Adrenal gland (tissue), 12 donors: ENCODE data around the gene PINK1. TPM values are rescaled to one million over a fixed set of nuclear protein-coding genes. Genes with fewer than 3 reads are reported as not detected.
A peak's percentile ranks its signal among the peaks of the same experiment; 100 is the strongest.

Experiments used
- DNase-seq, 7 donors: peaks; one replicate each; pipeline ENCODE4 v3.0.0-alpha.2; 2019 to 2020
- H3K27ac ChIP-seq, 5 donors: fragments of 200-600 bp; sonication (generic) in 4 of 5; 1 replicate in 3 of 5; 2 replicates in 2 of 5; pipeline versions ENCODE4 v1.5.1 to v1.8.0; 2016 to 2020; ENCODE audit warnings: mild to moderate bottlenecking in 1 of 5
- H3K27me3 ChIP-seq: fragments of 200-600 bp; 2 replicates; pipeline ENCODE4 v1.8.0; 2021
- H3K36me3 ChIP-seq, 2 donors: fragments of 200-600 bp; replicated peaks in 1 of 2; 1 replicate in 1 of 2; 2 replicates in 1 of 2; pipeline versions ENCODE4 v1.5.1 to v1.8.0; 2018 to 2022
- H3K4me1 ChIP-seq, 2 donors: fragments of 200-600 bp; replicated peaks in 1 of 2; 1 replicate in 1 of 2; 2 replicates in 1 of 2; pipeline versions ENCODE4 v1.5.1 to v1.8.0; 2018 to 2021
- H3K4me3 ChIP-seq, 4 donors: fragments of 200-600 bp; sonication (generic) in 3 of 4; one replicate each; pipeline ENCODE4 v1.5.1; 2016 to 2018
- H3K9me3 ChIP-seq, 3 donors: fragments of 200-600 bp; sonication (generic) in 1 of 3; replicated peaks in 1 of 3; 1 replicate in 2 of 3; 2 replicates in 1 of 3; pipeline versions ENCODE4 v1.5.1 to v1.8.0; 2016 to 2021
- POLR2A ChIP-seq, 2 donors: fragments of 450-650 bp; IDR thresholded peaks; one replicate each; pipeline ENCODE4 v1.6.1; 2017; ENCODE audit warnings: antibody characterized with exemption in 2 of 2, mild to moderate bottlenecking in 2 of 2, moderate library complexity in 1 of 2
- WGBS, 4 donors: extraction: QIAGEN DNeasy Blood & Tissue Kit in 2 of 4; methylation state at CpG; one replicate each; pipeline versions ENCODE4 v1.1.5 to v1.1.7; 2013 to 2017; 5-methylcytosine and 5-hydroxymethylcytosine counted together
- intact Hi-C, 2 donors: fragments of 100-400 bp; cut with DNase I; formaldehyde crosslinking; loops; one replicate each; pipeline versions ENCODE4 v1.14.1 to v1.15.0; 2022 to 2023
- polyA plus RNA-seq, 3 donors: library from polyadenylated mRNA; stranded (reverse); fragments of 200-250 nt in 2 of 3; fragments of 350-450 nt in 1 of 3; fragmentation: Illumina TruSeq in 1 of 3; extraction: RNeasy Lipid Tissue Mini Kit (QIAGEN cat#74804) in 1 of 3; gene quantifications; one replicate each; pipeline ENCODE4 v1.2.3, GENCODE V29; 2013 to 2014
- total RNA-seq, 9 donors: library from RNA; depleted of rRNA in 4 of 9; stranded (reverse); fragments of >200 nt in 4 of 9; fragments of 120-200 nt in 1 of 9; fragmentation: NEBNext Ultra II Directional in 1 of 9; extraction: Animal tissue kit (Norgen Biotek cat#: 25700) in 1 of 9; gene quantifications; one replicate each; pipeline versions ENCODE4 v1.1.0 to v1.2.4, GENCODE V29; 2013 to 2023
- TF ChIP-seq, protein P1 (sequence below), 6 experiments: fragments of 450-650 bp in 4 of 6; fragments of 200-600 bp in 2 of 6; sonication (generic) in 1 of 6; IDR thresholded peaks; 1 replicate in 5 of 6; 2 replicates in 1 of 6; pipeline versions ENCODE4 v1.5.1 to v1.8.0; 2016 to 2021; ENCODE audit warnings: antibody characterized with exemption in 6 of 6, mild to moderate bottlenecking in 2 of 6, moderate library complexity in 1 of 6
- donor health status: healthy with polysubstance abuse.
- donor health status: Bipolar disorder and iron deficiency.
- donor health status: DM: yes; HTN: yes; CAD: no.
- donor health status: DM: no; HTN: no; CAD: no.
- donor health status: DM: no; HTN: no; CAD: no.
- donor health status: DM: yes; HTN: yes; CAD: no.

Gene PINK1
- total and polyA plus RNA-seq, 12 donors = 98.4 to 586 (median 257) TPM

- Histone ChIP-seq H3K4me3 (no peak overlapping the region), H3K27me3 (no peaks in the 10 kb centered on the region), H3K4me1 (no peaks in the 10 kb centered on the region), H3K36me3 (peaks cover 0 to 93% of the 10 kb centered on the region in 2 donors), H3K9me3 (no peaks in the 10 kb centered on the region), H3K27ac (no peak overlapping the region)
- intact Hi-C loops = no loop called here
- no peak for DNase-seq
- TF ChIP-seq, protein P1, sequence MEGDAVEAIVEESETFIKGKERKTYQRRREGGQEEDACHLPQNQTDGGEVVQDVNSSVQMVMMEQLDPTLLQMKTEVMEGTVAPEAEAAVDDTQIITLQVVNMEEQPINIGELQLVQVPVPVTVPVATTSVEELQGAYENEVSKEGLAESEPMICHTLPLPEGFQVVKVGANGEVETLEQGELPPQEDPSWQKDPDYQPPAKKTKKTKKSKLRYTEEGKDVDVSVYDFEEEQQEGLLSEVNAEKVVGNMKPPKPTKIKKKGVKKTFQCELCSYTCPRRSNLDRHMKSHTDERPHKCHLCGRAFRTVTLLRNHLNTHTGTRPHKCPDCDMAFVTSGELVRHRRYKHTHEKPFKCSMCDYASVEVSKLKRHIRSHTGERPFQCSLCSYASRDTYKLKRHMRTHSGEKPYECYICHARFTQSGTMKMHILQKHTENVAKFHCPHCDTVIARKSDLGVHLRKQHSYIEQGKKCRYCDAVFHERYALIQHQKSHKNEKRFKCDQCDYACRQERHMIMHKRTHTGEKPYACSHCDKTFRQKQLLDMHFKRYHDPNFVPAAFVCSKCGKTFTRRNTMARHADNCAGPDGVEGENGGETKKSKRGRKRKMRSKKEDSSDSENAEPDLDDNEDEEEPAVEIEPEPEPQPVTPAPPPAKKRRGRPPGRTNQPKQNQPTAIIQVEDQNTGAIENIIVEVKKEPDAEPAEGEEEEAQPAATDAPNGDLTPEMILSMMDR (IDR thresholded peaks at IDR 0.05) = no peak
- no peak for TF ChIP-seq POLR2A (IDR thresholded peaks at IDR 0.05)
- WGBS, 4 donors = 81 to 91% (median 85%) methylated on average over 12 to 14 of the region's 14 CpGs
Observed at GRCh38 chr1:20645414-20645813, 12.2 kb downstream of the PINK1 start.

- no peaks in the 10 kb centered on the region for H3K4me1 ChIP-seq
- DNase-seq = peak in 3 of 7 donors; percentile 55 to 72 (median 59)
- H3K27me3 ChIP-seq = no peaks in the 10 kb centered on the region
- no peak overlapping the region for H3K4me3 ChIP-seq
- no peaks in the 10 kb centered on the region for H3K9me3 ChIP-seq
- H3K27ac ChIP-seq = peak overlapping the region in 2 of 5 donors; percentile 30 to 62
- 66 to 87% (median 73%) methylated on average over 6 to 13 of the region's 13 CpGs for WGBS, 4 donors
- no peak for TF ChIP-seq POLR2A (IDR thresholded peaks at IDR 0.05)
- TF ChIP-seq, protein P1 (IDR thresholded peaks at IDR 0.05) = no peak
- peaks cover 0 to 91% of the 10 kb centered on the region in 2 donors for H3K36me3 ChIP-seq
- intact Hi-C loops = no loop called here
Observed at GRCh38 chr1:20648438-20648837, 15.2 kb downstream of the PINK1 start.

DNA sequence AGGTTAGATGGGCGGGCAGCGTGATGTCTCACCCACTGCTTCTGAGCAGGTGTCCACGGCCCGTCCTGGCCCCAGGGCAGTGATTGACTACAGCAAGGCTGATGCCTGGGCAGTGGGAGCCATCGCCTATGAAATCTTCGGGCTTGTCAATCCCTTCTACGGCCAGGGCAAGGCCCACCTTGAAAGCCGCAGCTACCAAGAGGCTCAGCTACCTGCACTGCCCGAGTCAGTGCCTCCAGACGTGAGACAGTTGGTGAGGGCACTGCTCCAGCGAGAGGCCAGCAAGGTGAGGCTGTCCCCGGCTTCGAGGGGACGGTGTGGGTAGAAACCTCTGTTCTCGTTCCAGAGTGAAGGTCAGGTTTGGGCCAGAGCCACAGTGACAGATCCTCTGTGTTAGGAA, 15.7 kb downstream of the PINK1 start:
- Histone ChIP-seq H3K4me1 (peaks cover 0 to under 1% of the 10 kb centered on the region in 2 donors), H3K36me3 (peaks cover 0 to 91% of the 10 kb centered on the region in 2 donors), H3K9me3 (no peaks in the 10 kb centered on the region), H3K4me3 (no peak overlapping the region), H3K27me3 (no peaks in the 10 kb centered on the region), H3K27ac (peak overlapping the region in 3 of 5 donors; percentile 30 to 62 (median 32))
- WGBS, 4 donors = 72 to 76% (median 73%) methylated on average over 15 of the region's 15 CpGs
- no peak for DNase-seq
- intact Hi-C loops = no loop called here
- TF ChIP-seq POLR2A (IDR thresholded peaks at IDR 0.05) = no peak
- TF ChIP-seq, protein P1 (IDR thresholded peaks at IDR 0.05) = no peak

- Histone ChIP-seq H3K4me1 (peaks cover 13 to 19% of the 10 kb centered on the region in 2 donors), H3K27me3 (no peaks in the 10 kb centered on the region), H3K27ac (no peak overlapping the region), H3K4me3 (no peak overlapping the region), H3K9me3 (no peaks in the 10 kb centered on the region), H3K36me3 (peaks cover 0 to 98% of the 10 kb centered on the region in 2 donors)
- TF ChIP-seq, protein P1 (IDR thresholded peaks at IDR 0.05) = no peak
- TF ChIP-seq POLR2A (IDR thresholded peaks at IDR 0.05) = no peak
- intact Hi-C loops = no loop called here
- 91 to 92% (median 92%) methylated on average over 15 of the region's 15 CpGs for WGBS, 4 donors
- no peak for DNase-seq
Observed at GRCh38 chr1:20652300-20652699, 19.0 kb downstream of the PINK1 start.
